Measurements from ENCODE around the gene ZNF319. TPM values are rescaled to one million over a fixed set of nuclear protein-coding genes. Genes with fewer than 3 reads are reported as not detected.

The ZNF319 gene
- total RNA-seq, 2 experiments from 2014 or later = 4.7 to 12.7 TPM

- peaks cover 22% of the 10 kb centered on the region for H3K4me1 ChIP-seq (ENCODE audit: insufficient read depth, low read length, poor library complexity, severe bottlenecking)
These were observed 519 bp upstream of the ZNF319 start, which contains the start of gene USB1 for GRCh38 chr16:58000706-58001676. Gene USB1 (plus strand): TSS chr16:58001407. CDS start chr16:58001484, 77 bp downstream.

DNA sequence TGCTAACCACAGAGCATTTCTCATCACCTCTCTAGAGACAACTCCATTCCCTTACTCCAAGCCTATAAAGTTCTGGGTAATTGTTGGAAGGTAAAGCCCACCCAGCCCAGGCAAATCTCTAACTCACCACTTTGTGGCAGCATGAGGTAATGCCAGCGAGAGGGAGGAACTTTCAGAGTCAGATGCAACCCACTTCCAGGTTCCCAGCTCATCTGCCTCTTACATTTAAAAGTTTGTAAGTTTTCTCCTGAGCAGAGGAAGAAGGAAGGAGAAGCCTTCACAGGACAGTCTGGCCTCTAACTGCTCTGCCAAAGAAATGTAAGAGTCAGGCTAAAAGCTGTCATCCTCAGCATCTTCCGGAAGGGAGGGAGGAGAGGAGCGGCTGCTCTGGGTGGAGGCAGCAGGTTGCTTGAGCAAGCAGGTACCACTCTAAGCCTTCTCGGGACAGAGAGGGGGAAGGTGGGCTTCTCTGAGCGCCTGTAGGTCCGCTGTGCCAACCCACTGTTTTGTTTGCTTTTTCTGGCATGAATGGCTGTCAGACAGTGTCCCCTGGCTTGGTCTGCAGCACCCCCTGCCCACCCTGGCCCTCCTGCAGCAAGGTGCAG is 1.0 kb downstream of the ZNF319 start:
- peak overlapping the region; percentile 100 for H3K4me2 ChIP-seq (ENCODE audit: low read length)
- H3K79me2 ChIP-seq (ENCODE audit: insufficient read depth, low read depth, low read length) = peaks cover 4% of the 10 kb centered on the region; the same call in 1 of the 2 replicates
- peak overlapping the region; percentile 34; the same call in 1 of the 2 replicates for H2AFZ ChIP-seq (ENCODE audit: low read length)
- intact Hi-C loops (cut with micrococcal nuclease; ENCODE audit: unreplicated experiment) = no loop called here
- H3K27ac ChIP-seq (ENCODE audit: low read depth, low read length, poor library complexity, severe bottlenecking) = peak overlapping the region; percentile 83
- H3K36me3 ChIP-seq (ENCODE audit: insufficient read depth, low read length) = peaks cover 24% of the 10 kb centered on the region
- H4K20me1 ChIP-seq (ENCODE audit: insufficient read depth, low read length) = no peaks in the 10 kb centered on the region
- H3K4me1 ChIP-seq (ENCODE audit: insufficient read depth, low read length, poor library complexity, severe bottlenecking) = peaks cover 22% of the 10 kb centered on the region
- H3K4me3 ChIP-seq (ENCODE audit: low read depth, low read length, poor library complexity, severe bottlenecking) = peak overlapping the region; percentile 75
- no TSS peak for BruUV-seq (replicated peaks)
- ChIA-PET CTCF (ENCODE audit: unreplicated experiment) (no interaction called here), POLR2A (interaction anchor here (1.5 kb wide), 1 partner anchor 130 kb away, joined by 4 read pairs; the partner anchor contains the start of gene CFAP20)
- peak; percentile 62 for DNase-seq (ENCODE audit: low spot score)
- H3K9me2 ChIP-seq (ENCODE audit: insufficient read depth, low read length) = no peaks in the 10 kb centered on the region
- no peaks in the 10 kb centered on the region for H3K9me3 ChIP-seq (ENCODE audit: low read length)
- TF ChIP-seq EZH2phosphoT487 (IDR thresholded peaks at IDR 0.05; ENCODE audit: borderline replicate concordance, low read depth, low read length) = no peak
- TF ChIP-seq, protein P1, sequence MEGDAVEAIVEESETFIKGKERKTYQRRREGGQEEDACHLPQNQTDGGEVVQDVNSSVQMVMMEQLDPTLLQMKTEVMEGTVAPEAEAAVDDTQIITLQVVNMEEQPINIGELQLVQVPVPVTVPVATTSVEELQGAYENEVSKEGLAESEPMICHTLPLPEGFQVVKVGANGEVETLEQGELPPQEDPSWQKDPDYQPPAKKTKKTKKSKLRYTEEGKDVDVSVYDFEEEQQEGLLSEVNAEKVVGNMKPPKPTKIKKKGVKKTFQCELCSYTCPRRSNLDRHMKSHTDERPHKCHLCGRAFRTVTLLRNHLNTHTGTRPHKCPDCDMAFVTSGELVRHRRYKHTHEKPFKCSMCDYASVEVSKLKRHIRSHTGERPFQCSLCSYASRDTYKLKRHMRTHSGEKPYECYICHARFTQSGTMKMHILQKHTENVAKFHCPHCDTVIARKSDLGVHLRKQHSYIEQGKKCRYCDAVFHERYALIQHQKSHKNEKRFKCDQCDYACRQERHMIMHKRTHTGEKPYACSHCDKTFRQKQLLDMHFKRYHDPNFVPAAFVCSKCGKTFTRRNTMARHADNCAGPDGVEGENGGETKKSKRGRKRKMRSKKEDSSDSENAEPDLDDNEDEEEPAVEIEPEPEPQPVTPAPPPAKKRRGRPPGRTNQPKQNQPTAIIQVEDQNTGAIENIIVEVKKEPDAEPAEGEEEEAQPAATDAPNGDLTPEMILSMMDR (conservative IDR thresholded peaks at IDR 0.05; ENCODE audit: low read length) = peak; percentile 65

More at GRCh38 chr16:58000706-58001676, 519 bp upstream of the ZNF319 start, which contains the start of gene USB1:
- H3K36me3 ChIP-seq (ENCODE audit: insufficient read depth, low read length) = peaks cover 31% of the 10 kb centered on the region
- peak within 1 kb of the TSS; percentile 95 for H2AFZ ChIP-seq (ENCODE audit: low read length)
- intact Hi-C loops (cut with micrococcal nuclease; ENCODE audit: unreplicated experiment) = loop anchor here (1.0 to 10.0 kb wide), 6 partner anchors 102 to 628 kb away; partner anchors contain the start of genes CFAP20, CNOT1 and KATNB1
- H3K4me3 ChIP-seq (ENCODE audit: low read depth, low read length, poor library complexity, severe bottlenecking) = peak within 1 kb of the TSS; percentile 75
- H3K79me2 ChIP-seq (ENCODE audit: insufficient read depth, low read depth, low read length) = peaks cover 4% of the 10 kb centered on the region; the same call in 1 of the 2 replicates
- TF ChIP-seq, protein P1 (conservative IDR thresholded peaks at IDR 0.05; ENCODE audit: low read length) = peak; percentile 58
- TF ChIP-seq EZH2phosphoT487 (IDR thresholded peaks at IDR 0.05; ENCODE audit: borderline replicate concordance, low read depth, low read length) = no peak
- H3K9me3 ChIP-seq (ENCODE audit: low read length) = no peaks in the 10 kb centered on the region
- no TSS peak for BruUV-seq (replicated peaks)
- no peaks in the 10 kb centered on the region for H3K9me2 ChIP-seq (ENCODE audit: insufficient read depth, low read length)
- POLR2A ChIA-PET = interaction anchor here (0.5 to 0.7 kb wide), 2 partner anchors 121 to 626 kb away, joined by 3 to 4 read pairs; no protein-coding TSS in a partner anchor
- peak within 1 kb of the TSS; percentile 83 for H3K27ac ChIP-seq (ENCODE audit: low read depth, low read length, poor library complexity, severe bottlenecking)
- CTCF ChIA-PET (ENCODE audit: unreplicated experiment) = interaction anchor here (0.6 kb wide), 1 partner anchor 201 kb away, joined by 3 read pairs; no protein-coding TSS in a partner anchor
- no peaks in the 10 kb centered on the region for H4K20me1 ChIP-seq (ENCODE audit: insufficient read depth, low read length)
- H3K4me2 ChIP-seq (ENCODE audit: low read length) = peak within 1 kb of the TSS; percentile 100
- DNase-seq (ENCODE audit: low spot score) = peak; percentile 92

Data from OCI-LY7 (cell line).